ENCODE results near the gene CYP20A1.
"Not testable (repeated sequence)": the region's sequence is repeated elsewhere in the genome, so short reads cannot be mapped to it uniquely, and the experiment has no call there.

CYP20A1 gene

GRCh38 chr2:203238704-203239526 is at the start of gene CYP20A1:
TSS of gene CYP20A1 (plus strand) at chr2:203239018. CDS start at chr2:203239063, 45 bp downstream.
- peak; percentile 93 to 98 for DNase-seq (ENCODE audit: low read depth in 2 of 2)

- DNase-seq (ENCODE audit: low read depth in 2 of 2), result not testable (repeated sequence)
Observed at GRCh38 chr2:203190547-203190946, 48.3 kb upstream of the CYP20A1 start.

- not testable (repeated sequence) for DNase-seq (ENCODE audit: low read depth in 2 of 2)
Observed at GRCh38 chr2:203191026-203191425, 47.8 kb upstream of the CYP20A1 start.

GRCh38 chr2:203191961-203192360 is 46.9 kb upstream of the CYP20A1 start:
- DNase-seq (ENCODE audit: low read depth in 2 of 2), result no peak

- DNase-seq (ENCODE audit: low read depth in 2 of 2), result no peak
Observed at GRCh38 chr2:203195331-203196036, 43.3 kb upstream of the CYP20A1 start.

GRCh38 chr2:203200866-203201265 is 38.0 kb upstream of the CYP20A1 start:
- no peak for DNase-seq (ENCODE audit: low read depth in 2 of 2)

- no peak for DNase-seq (ENCODE audit: low read depth in 2 of 2)
Observed at GRCh38 chr2:203201426-203201825, 37.4 kb upstream of the CYP20A1 start.

GRCh38 chr2:203209538-203209937 is 29.3 kb upstream of the CYP20A1 start:
- DNase-seq (ENCODE audit: low read depth in 2 of 2), result no peak

GRCh38 chr2:203225423-203226039 is 13.3 kb upstream of the CYP20A1 start:
- DNase-seq (ENCODE audit: low read depth in 2 of 2), result no peak

GRCh38 chr2:203229674-203230073 is 9.1 kb upstream of the CYP20A1 start:
- DNase-seq (ENCODE audit: low read depth in 2 of 2), result not testable (repeated sequence)

GRCh38 chr2:203237346-203238238 is 1.2 kb upstream of the CYP20A1 start:
- DNase-seq (ENCODE audit: low read depth in 2 of 2), result no peak

GRCh38 chr2:203238292-203238703 is 520 bp upstream of the CYP20A1 start:
- no peak for DNase-seq (ENCODE audit: low read depth in 2 of 2)

GRCh38 chr2:203240491-203240890 is 1.7 kb downstream of the CYP20A1 start:
- DNase-seq (ENCODE audit: low read depth in 2 of 2), result no peak

- no peak for DNase-seq (ENCODE audit: low read depth in 2 of 2)
Observed at GRCh38 chr2:203242518-203242917, 3.7 kb downstream of the CYP20A1 start.

GRCh38 chr2:203246646-203247045 is 7.8 kb downstream of the CYP20A1 start:
- no peak for DNase-seq (ENCODE audit: low read depth in 2 of 2)

- DNase-seq (ENCODE audit: low read depth in 2 of 2), result no peak
Observed at GRCh38 chr2:203252818-203253217, 14.0 kb downstream of the CYP20A1 start.

GRCh38 chr2:203253422-203254095 is 14.7 kb downstream of the CYP20A1 start:
- not testable (repeated sequence) for DNase-seq (ENCODE audit: low read depth in 2 of 2)

GRCh38 chr2:203261326-203262159 is 22.7 kb downstream of the CYP20A1 start:
- no peak for DNase-seq (ENCODE audit: low read depth in 2 of 2)

- no peak for DNase-seq (ENCODE audit: low read depth in 2 of 2)
Observed at GRCh38 chr2:203279288-203279687, 40.5 kb downstream of the CYP20A1 start.
